GM23248 (cell line): ENCODE results near the gene KCNC1. TPM values are rescaled to one million over a fixed set of nuclear protein-coding genes. Genes with fewer than 3 reads are reported as not detected.

Source experiments
- DNase-seq: peaks from one replicate; pipeline ENCODE4 v3.0.0-alpha.2; 2015
- H2AFZ ChIP-seq: fragments of 200-600 bp; sonication (generic); 2 replicates; pipeline ENCODE4 v1.6.1; 2016; ENCODE audit warnings: antibody characterized with exemption
- H3F3A ChIP-seq: fragments of 200-600 bp; sonication (generic); 2 replicates; pipeline ENCODE4 v1.6.1; 2016; ENCODE audit warnings: mild to moderate bottlenecking, antibody characterized with exemption, mixed run types; ENCODE audit not compliant: insufficient read depth
- H3K27ac ChIP-seq: fragments of 200-600 bp; sonication (generic); 2 replicates; pipeline ENCODE4 v1.5.1; 2016; ENCODE audit warnings: mild to moderate bottlenecking
- H3K27me3 ChIP-seq: fragments of 200-600 bp; sonication (generic); replicated peaks from 2 replicates; pipeline ENCODE4 v1.6.1; 2016; ENCODE audit warnings: mild to moderate bottlenecking; ENCODE audit not compliant: insufficient read depth
- H3K36me3 ChIP-seq: fragments of 200-600 bp; sonication (generic); 2 replicates; pipeline ENCODE4 v1.6.1; 2016; ENCODE audit warnings: low read depth, mild to moderate bottlenecking
- H3K4me1 ChIP-seq: fragments of 200-600 bp; sonication (generic); 2 replicates; pipeline ENCODE4 v1.6.1; 2016; ENCODE audit warnings: mild to moderate bottlenecking; ENCODE audit not compliant: insufficient read depth
- H3K4me2 ChIP-seq: fragments of 200-600 bp; sonication (generic); one replicate; pipeline ENCODE4 v1.6.1; 2016; ENCODE audit warnings: mild to moderate bottlenecking; ENCODE audit not compliant: unreplicated experiment
- H3K4me3 ChIP-seq: fragments of 200-600 bp; sonication (generic); 2 replicates; pipeline ENCODE4 v1.5.1; 2016; ENCODE audit warnings: mild to moderate bottlenecking
- H3K79me2 ChIP-seq: fragments of 200-600 bp; sonication (generic); 2 replicates; pipeline ENCODE4 v1.6.1; 2016; ENCODE audit warnings: mild to moderate bottlenecking; ENCODE audit not compliant: insufficient read depth
- H3K9ac ChIP-seq: fragments of 200-600 bp; sonication (generic); 2 replicates; pipeline ENCODE4 v1.6.1; 2016; ENCODE audit warnings: mild to moderate bottlenecking
- H3K9me2 ChIP-seq: fragments of 200-600 bp; sonication (generic); 2 replicates; pipeline ENCODE4 v1.6.1; 2016; ENCODE audit warnings: mixed run types, mild to moderate bottlenecking, moderate library complexity; ENCODE audit not compliant: insufficient read depth
- H3K9me3 ChIP-seq: fragments of 200-600 bp; sonication (generic); one replicate; pipeline ENCODE4 v1.6.1; 2017; ENCODE audit warnings: low read depth
- H4K20me1 ChIP-seq: fragments of 200-600 bp; sonication (generic); 2 replicates; pipeline ENCODE4 v1.6.0; 2016; ENCODE audit not compliant: insufficient read depth
- EZH2 ChIP-seq: fragments of 200-600 bp; sonication (generic); IDR thresholded peaks from 2 replicates; pipeline ENCODE4 v1.6.1; 2018; ENCODE audit warnings: antibody characterized with exemption, mild to moderate bottlenecking; ENCODE audit not compliant: insufficient read depth, poor library complexity, severe bottlenecking
- EZH2phosphoT487 ChIP-seq: fragments of 200-600 bp; sonication (generic); IDR thresholded peaks from 2 replicates; pipeline ENCODE4 v1.6.1; 2018; ENCODE audit warnings: antibody characterized with exemption, moderate library complexity, mild to moderate bottlenecking, low read depth; ENCODE audit not compliant: insufficient read depth
- WGBS, 2 experiments: methylation state at CpG; one replicate each; pipeline ENCODE4 v1.1.6; 2015 to 2017; ENCODE audit warnings: low lambda C conversion rate in 2 of 2, low coverage in 1 of 2; ENCODE audit errors: missing lambda C conversion rate in 2 of 2; 5-methylcytosine and 5-hydroxymethylcytosine counted together
- in situ Hi-C: fragments of 300-500 bp; cut with MboI; formaldehyde crosslinking; loops from 2 replicates; pipeline ENCODE4 v1.15.0; 2020
- polyA plus RNA-seq: library from polyadenylated mRNA; unstranded; fragments of >200 nt; fragmentation: Nextera tagmentation; extraction: Ambion mirVana; gene quantifications from 2 replicates; pipeline ENCODE4 v1.2.1, GENCODE V29; 2016
- total RNA-seq: library from RNA; depleted of rRNA; stranded (reverse); fragments of >200 nt; shearing (Covaris generic); gene quantifications from 2 replicates; pipeline ENCODE4 v1.2.3, GENCODE V29; 2014; rRNA removed

Gene KCNC1
- total and polyA plus RNA-seq, 2 experiments from 2014 or later = not detected

DNA sequence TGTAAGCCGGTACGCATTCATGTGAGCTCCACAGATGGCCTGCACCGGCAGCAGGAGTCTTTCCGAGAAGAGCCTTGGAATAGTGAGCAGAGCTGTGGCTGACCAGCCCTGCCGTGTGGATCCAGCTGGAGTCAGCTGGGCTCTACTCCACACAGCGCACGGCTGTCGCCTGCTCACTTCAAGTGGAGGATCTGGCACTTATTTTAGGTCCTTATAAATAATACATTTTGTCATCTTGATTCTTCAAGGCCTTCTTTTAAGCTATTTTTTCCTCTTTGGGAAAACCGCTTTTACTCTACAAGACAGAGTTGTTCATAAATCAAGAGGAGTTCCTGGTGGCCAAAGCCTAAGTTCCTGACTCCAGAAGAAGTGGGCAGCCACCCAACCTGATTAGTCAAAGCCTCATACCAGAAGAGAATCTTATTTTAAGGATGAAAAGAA lies 93.8 kb downstream of the KCNC1 start:
- TF ChIP-seq EZH2 (no peak), EZH2phosphoT487 (no peak)
- no peaks in the 10 kb centered on the region for H3K27me3 ChIP-seq
- H3K4me2 ChIP-seq = no peak overlapping the region
- no peak overlapping the region for H3K9ac ChIP-seq
- 24 to 28% methylated on average over 9 of the region's 9 CpGs for WGBS, 2 experiments
- H3K36me3 ChIP-seq = no peaks in the 10 kb centered on the region
- H2AFZ ChIP-seq = no peak overlapping the region
- no peaks in the 10 kb centered on the region for H3K9me2 ChIP-seq
- peaks cover 5% of the 10 kb centered on the region; the same call in 1 of the 2 replicates for H3K4me1 ChIP-seq
- no peak overlapping the region for H3K27ac ChIP-seq
- peak; percentile 80 for DNase-seq
- no peaks in the 10 kb centered on the region for H4K20me1 ChIP-seq
- in situ Hi-C loops = no loop called here
- no peaks in the 10 kb centered on the region; the same call in 1 of the 2 replicates for H3F3A ChIP-seq
- H3K4me3 ChIP-seq = no peak overlapping the region
- H3K79me2 ChIP-seq = no peaks in the 10 kb centered on the region
- H3K9me3 ChIP-seq = no peaks in the 10 kb centered on the region

DNA sequence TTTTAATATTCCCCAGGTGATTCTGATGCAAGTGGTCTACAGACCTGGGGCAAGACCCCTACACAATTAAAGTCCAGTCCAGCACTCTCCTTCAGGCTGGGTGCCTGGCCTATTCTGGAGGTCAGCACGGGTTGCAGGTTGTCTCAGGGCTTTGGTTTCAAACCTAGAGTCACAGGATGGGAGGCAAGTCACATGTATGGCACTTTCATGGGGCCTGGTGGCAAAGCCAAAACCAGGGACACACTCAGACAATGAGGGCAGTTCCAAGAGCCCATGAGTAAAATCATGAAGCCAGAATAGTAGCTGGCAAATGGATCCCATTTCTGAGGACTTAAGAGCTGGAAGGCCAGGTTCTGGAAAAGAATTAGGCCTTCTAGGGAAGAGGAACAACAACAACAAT lies 96.6 kb downstream of the KCNC1 start:
- Histone ChIP-seq H3K36me3 (no peaks in the 10 kb centered on the region), H3K9me2 (no peaks in the 10 kb centered on the region), H3K9ac (no peak overlapping the region), H3K9me3 (no peaks in the 10 kb centered on the region), H3K79me2 (no peaks in the 10 kb centered on the region), H2AFZ (no peak overlapping the region), H4K20me1 (no peaks in the 10 kb centered on the region), H3K4me2 (no peak overlapping the region), H3F3A (no peaks in the 10 kb centered on the region; the same call in 1 of the 2 replicates), H3K4me1 (peaks cover 5% of the 10 kb centered on the region; the same call in 1 of the 2 replicates), H3K27me3 (no peaks in the 10 kb centered on the region), H3K4me3 (no peak overlapping the region), H3K27ac (no peak overlapping the region)
- TF ChIP-seq EZH2 (no peak), EZH2phosphoT487 (no peak)
- in situ Hi-C loops = no loop called here
- WGBS, 2 experiments = 78 to 80% methylated on average over 1 of the region's 1 CpG
- no peak for DNase-seq

GRCh38 chr11:17831883-17832282 lies 97.3 kb downstream of the KCNC1 start:
- Histone ChIP-seq H3K9me3 (no peaks in the 10 kb centered on the region), H3K36me3 (no peaks in the 10 kb centered on the region), H3K27ac (no peak overlapping the region), H3K9me2 (no peaks in the 10 kb centered on the region), H3K4me3 (no peak overlapping the region), H3F3A (no peaks in the 10 kb centered on the region; the same call in 1 of the 2 replicates), H3K4me1 (peaks cover 5% of the 10 kb centered on the region; the same call in 1 of the 2 replicates), H3K27me3 (no peaks in the 10 kb centered on the region), H2AFZ (no peak overlapping the region), H4K20me1 (no peaks in the 10 kb centered on the region), H3K79me2 (no peaks in the 10 kb centered on the region), H3K9ac (no peak overlapping the region), H3K4me2 (no peak overlapping the region)
- WGBS, 2 experiments = 83 to 84% methylated on average over 3 of the region's 3 CpGs
- TF ChIP-seq EZH2 (no peak), EZH2phosphoT487 (no peak)
- in situ Hi-C loops = no loop called here
- no peak for DNase-seq

Other genes with a start within 250 kb of the KCNC1 start
- not detected in 2 replicates for gene USH1C, start 190.4 kb upstream of the KCNC1 start, total RNA-seq
- gene USH1C, start 190.4 kb upstream of the KCNC1 start, polyA plus RNA-seq = not detected in 2 replicates
- gene OTOG, start 187.5 kb upstream of the KCNC1 start, total RNA-seq = not detected in 2 replicates
- not detected in 2 replicates for gene OTOG, start 187.5 kb upstream of the KCNC1 start, polyA plus RNA-seq
- gene MYOD1, start 15.2 kb upstream of the KCNC1 start, total RNA-seq = not detected in 2 replicates
- gene MYOD1, start 15.2 kb upstream of the KCNC1 start, polyA plus RNA-seq = not detected in 2 replicates